Adrenal gland (tissue), 12 donors: Measurements from ENCODE around the gene ZNF827. TPM values are rescaled to one million over a fixed set of nuclear protein-coding genes. Genes with fewer than 3 reads are reported as not detected.

ENCODE experiments used
- DNase-seq, 7 donors: peaks; one replicate each; pipeline ENCODE4 v3.0.0-alpha.2; 2019 to 2020
- H3K27ac ChIP-seq, 5 donors: fragments of 200-600 bp; sonication (generic) in 4 of 5; 1 replicate in 3 of 5; 2 replicates in 2 of 5; pipeline versions ENCODE4 v1.5.1 to v1.8.0; 2016 to 2020; ENCODE audit warnings: mild to moderate bottlenecking in 1 of 5
- H3K27me3 ChIP-seq: fragments of 200-600 bp; 2 replicates; pipeline ENCODE4 v1.8.0; 2021
- H3K36me3 ChIP-seq, 2 donors: fragments of 200-600 bp; replicated peaks in 1 of 2; 1 replicate in 1 of 2; 2 replicates in 1 of 2; pipeline versions ENCODE4 v1.5.1 to v1.8.0; 2018 to 2022
- H3K4me1 ChIP-seq, 2 donors: fragments of 200-600 bp; replicated peaks in 1 of 2; 1 replicate in 1 of 2; 2 replicates in 1 of 2; pipeline versions ENCODE4 v1.5.1 to v1.8.0; 2018 to 2021
- H3K4me3 ChIP-seq, 4 donors: fragments of 200-600 bp; sonication (generic) in 3 of 4; one replicate each; pipeline ENCODE4 v1.5.1; 2016 to 2018
- H3K9me3 ChIP-seq, 3 donors: fragments of 200-600 bp; sonication (generic) in 1 of 3; replicated peaks in 1 of 3; 1 replicate in 2 of 3; 2 replicates in 1 of 3; pipeline versions ENCODE4 v1.5.1 to v1.8.0; 2016 to 2021
- POLR2A ChIP-seq, 2 donors: fragments of 450-650 bp; IDR thresholded peaks; one replicate each; pipeline ENCODE4 v1.6.1; 2017; ENCODE audit warnings: antibody characterized with exemption in 2 of 2, mild to moderate bottlenecking in 2 of 2, moderate library complexity in 1 of 2
- WGBS, 4 donors: extraction: QIAGEN DNeasy Blood & Tissue Kit in 2 of 4; methylation state at CpG; one replicate each; pipeline versions ENCODE4 v1.1.5 to v1.1.7; 2013 to 2017; 5-methylcytosine and 5-hydroxymethylcytosine counted together
- intact Hi-C, 2 donors: fragments of 100-400 bp; cut with DNase I; formaldehyde crosslinking; loops; one replicate each; pipeline versions ENCODE4 v1.14.1 to v1.15.0; 2022 to 2023
- polyA plus RNA-seq, 3 donors: library from polyadenylated mRNA; stranded (reverse); fragments of 200-250 nt in 2 of 3; fragments of 350-450 nt in 1 of 3; fragmentation: Illumina TruSeq in 1 of 3; extraction: RNeasy Lipid Tissue Mini Kit (QIAGEN cat#74804) in 1 of 3; gene quantifications; one replicate each; pipeline ENCODE4 v1.2.3, GENCODE V29; 2013 to 2014
- total RNA-seq, 9 donors: library from RNA; depleted of rRNA in 4 of 9; stranded (reverse); fragments of >200 nt in 4 of 9; fragments of 120-200 nt in 1 of 9; fragmentation: NEBNext Ultra II Directional in 1 of 9; extraction: Animal tissue kit (Norgen Biotek cat#: 25700) in 1 of 9; gene quantifications; one replicate each; pipeline versions ENCODE4 v1.1.0 to v1.2.4, GENCODE V29; 2013 to 2023
- TF ChIP-seq, protein P1 (sequence below), 6 experiments: fragments of 450-650 bp in 4 of 6; fragments of 200-600 bp in 2 of 6; sonication (generic) in 1 of 6; IDR thresholded peaks; 1 replicate in 5 of 6; 2 replicates in 1 of 6; pipeline versions ENCODE4 v1.5.1 to v1.8.0; 2016 to 2021; ENCODE audit warnings: antibody characterized with exemption in 6 of 6, mild to moderate bottlenecking in 2 of 6, moderate library complexity in 1 of 6
- donor health status: healthy with polysubstance abuse.
- donor health status: Bipolar disorder and iron deficiency.
- donor health status: DM: yes; HTN: yes; CAD: no.
- donor health status: DM: no; HTN: no; CAD: no.
- donor health status: DM: no; HTN: no; CAD: no.
- donor health status: DM: yes; HTN: yes; CAD: no.

Gene ZNF827
- total and polyA plus RNA-seq, 12 donors = 8.0 to 37.1 (median 22.7) TPM

DNA sequence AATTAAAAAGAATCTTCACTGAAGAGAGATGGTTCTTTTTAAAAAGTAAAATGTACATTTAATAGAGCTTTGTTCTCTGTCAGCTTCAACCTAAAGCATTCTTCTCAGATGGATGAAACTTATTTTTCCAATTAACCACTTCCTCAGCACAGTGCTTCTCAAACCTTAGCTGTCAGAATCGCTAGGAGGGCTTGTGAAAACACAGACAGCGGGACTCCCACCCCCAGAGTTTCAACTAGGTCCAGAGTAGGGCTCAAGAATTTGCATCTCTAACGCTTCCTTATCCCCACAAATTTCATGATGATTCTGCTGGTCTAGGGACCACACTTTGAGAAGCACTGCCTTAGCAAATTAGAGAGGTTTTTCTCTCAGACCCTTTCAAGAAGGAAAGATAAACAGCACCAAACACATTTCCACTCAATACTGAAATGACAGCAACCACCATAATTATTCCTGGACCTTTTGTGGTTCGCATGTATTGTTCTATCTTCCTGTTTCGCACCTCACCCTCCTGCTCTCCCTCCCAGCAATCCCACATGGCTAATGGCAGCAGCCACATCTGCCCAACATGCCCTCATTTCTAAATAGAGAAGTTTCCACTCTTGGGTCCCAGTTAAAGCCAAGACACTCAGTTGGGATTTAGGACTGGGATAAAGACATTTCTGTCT lies 73.2 kb downstream of the ZNF827 start:
- intact Hi-C loops = no loop called here
- no peak for TF ChIP-seq POLR2A (IDR thresholded peaks at IDR 0.05)
- TF ChIP-seq, protein P1, sequence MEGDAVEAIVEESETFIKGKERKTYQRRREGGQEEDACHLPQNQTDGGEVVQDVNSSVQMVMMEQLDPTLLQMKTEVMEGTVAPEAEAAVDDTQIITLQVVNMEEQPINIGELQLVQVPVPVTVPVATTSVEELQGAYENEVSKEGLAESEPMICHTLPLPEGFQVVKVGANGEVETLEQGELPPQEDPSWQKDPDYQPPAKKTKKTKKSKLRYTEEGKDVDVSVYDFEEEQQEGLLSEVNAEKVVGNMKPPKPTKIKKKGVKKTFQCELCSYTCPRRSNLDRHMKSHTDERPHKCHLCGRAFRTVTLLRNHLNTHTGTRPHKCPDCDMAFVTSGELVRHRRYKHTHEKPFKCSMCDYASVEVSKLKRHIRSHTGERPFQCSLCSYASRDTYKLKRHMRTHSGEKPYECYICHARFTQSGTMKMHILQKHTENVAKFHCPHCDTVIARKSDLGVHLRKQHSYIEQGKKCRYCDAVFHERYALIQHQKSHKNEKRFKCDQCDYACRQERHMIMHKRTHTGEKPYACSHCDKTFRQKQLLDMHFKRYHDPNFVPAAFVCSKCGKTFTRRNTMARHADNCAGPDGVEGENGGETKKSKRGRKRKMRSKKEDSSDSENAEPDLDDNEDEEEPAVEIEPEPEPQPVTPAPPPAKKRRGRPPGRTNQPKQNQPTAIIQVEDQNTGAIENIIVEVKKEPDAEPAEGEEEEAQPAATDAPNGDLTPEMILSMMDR (IDR thresholded peaks at IDR 0.05) = no peak
- Histone ChIP-seq H3K36me3 (no peaks in the 10 kb centered on the region), H3K27ac (no peak overlapping the region), H3K27me3 (no peaks in the 10 kb centered on the region), H3K4me3 (no peak overlapping the region), H3K9me3 (no peaks in the 10 kb centered on the region), H3K4me1 (peaks cover 15 to 36% of the 10 kb centered on the region in 2 donors)
- no peak for DNase-seq
- 86 to 92% (median 89%) methylated on average over 5 of the region's 5 CpGs for WGBS, 4 donors

DNA sequence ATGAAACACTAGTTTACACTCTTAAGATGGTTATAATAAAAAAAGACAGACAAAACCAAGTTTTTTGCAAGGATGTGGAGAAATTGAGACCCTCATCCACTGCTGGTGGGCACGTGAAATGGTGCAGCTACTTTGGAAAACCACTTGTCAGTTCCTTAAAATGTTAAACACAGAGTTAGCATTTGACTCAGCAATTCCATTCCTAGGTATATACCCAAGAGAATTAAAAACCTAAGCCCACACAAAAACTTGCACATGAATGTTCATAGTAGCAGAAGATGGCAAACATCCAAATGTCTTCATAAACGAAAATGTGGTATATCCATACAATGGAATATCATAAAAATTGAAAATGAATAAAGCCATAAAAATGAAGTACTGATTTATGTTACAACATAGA lies 75.4 kb downstream of the ZNF827 start:
- Histone ChIP-seq H3K27me3 (no peaks in the 10 kb centered on the region), H3K27ac (no peak overlapping the region), H3K4me3 (no peak overlapping the region), H3K4me1 (peaks cover 15 to 24% of the 10 kb centered on the region in 2 donors), H3K9me3 (no peaks in the 10 kb centered on the region), H3K36me3 (no peaks in the 10 kb centered on the region)
- 92 to 94% (median 93%) methylated on average over 2 of the region's 2 CpGs for WGBS, 4 donors
- intact Hi-C loops = no loop called here
- TF ChIP-seq, protein P1 (IDR thresholded peaks at IDR 0.05) = no peak
- no peak for TF ChIP-seq POLR2A (IDR thresholded peaks at IDR 0.05)
- DNase-seq = no peak

DNA sequence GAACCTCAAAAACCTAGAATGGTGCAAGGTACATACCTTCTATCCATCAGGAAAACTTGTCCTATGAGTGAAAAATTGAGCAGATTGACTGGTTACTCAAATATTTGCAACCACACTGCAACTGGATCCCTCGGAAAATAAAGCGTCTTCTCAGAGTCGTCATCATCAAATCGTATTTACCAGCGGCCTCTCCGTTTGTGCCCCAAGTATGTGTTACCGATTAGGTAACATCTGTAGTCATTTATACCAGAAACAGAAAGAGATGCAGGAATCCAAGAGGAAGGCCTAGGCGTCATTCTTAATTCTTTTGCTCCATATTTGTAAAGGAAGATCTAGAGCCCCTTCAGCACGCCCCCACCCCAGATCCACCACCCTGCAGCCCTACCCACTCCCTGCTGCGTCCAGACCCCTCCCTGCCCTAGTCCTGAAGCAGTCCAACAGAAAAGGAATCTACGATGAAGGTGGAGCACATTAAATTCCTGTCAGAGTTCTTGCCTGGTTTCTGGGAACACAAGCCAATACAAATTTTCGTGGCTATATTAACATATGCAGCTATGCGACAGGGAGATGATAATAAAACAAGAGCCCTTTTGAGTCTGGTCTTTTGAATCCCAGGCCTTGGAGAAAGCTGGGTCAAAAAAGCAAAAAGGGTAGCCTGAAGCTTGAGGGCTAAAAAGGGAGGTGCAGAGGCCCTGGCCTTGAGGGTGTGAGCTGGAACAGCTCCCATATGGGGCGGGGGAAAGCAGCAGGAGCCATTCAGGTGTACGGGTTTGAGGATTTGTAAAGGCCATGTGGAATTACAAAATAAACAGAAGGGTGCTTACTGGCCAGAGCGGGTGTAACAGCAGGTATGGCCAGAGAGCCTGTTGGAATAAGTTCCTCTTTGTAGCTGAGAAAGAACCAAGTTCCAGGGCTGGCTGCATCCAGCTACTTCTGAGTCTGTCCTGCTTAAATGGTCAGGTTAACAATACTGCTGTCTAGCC lies 77.0 kb downstream of the ZNF827 start:
- peaks cover 15 to 24% of the 10 kb centered on the region in 2 donors for H3K4me1 ChIP-seq
- peak in 2 of 7 donors; percentile 9 to 22 for DNase-seq
- no peaks in the 10 kb centered on the region for H3K9me3 ChIP-seq
- TF ChIP-seq, protein P1 (IDR thresholded peaks at IDR 0.05) = no peak
- H3K4me3 ChIP-seq = no peak overlapping the region
- no peaks in the 10 kb centered on the region for H3K27me3 ChIP-seq
- no peaks in the 10 kb centered on the region for H3K36me3 ChIP-seq
- WGBS, 4 donors = 69 to 78% (median 75%) methylated on average over 16 of the region's 16 CpGs
- intact Hi-C loops = no loop called here
- peak overlapping the region in 2 of 5 donors; percentile 25 to 26 for H3K27ac ChIP-seq

DNA sequence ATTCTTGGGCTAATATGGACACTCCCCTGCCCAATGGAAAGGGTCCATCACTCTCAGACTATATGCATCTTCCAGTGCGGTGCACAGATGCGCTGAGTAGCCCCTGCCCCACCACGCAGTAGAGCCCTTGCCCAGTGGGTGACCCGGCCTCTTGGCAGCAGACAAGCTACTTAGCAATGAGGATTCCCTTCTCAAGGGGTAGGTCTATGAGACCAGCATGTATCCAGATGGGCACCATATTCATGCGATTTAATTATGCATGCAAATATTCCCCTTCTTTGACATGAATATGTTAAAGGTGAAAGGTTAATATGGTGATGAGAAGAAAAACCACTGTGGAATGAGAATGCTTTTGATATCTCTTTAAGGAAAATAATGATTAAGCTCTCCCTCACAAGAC lies 77.7 kb downstream of the ZNF827 start:
- no peak overlapping the region for H3K27ac ChIP-seq
- no peak overlapping the region for H3K4me3 ChIP-seq
- TF ChIP-seq, protein P1 (IDR thresholded peaks at IDR 0.05) = no peak
- no peak for DNase-seq
- no peaks in the 10 kb centered on the region for H3K36me3 ChIP-seq
- peaks cover 14 to 24% of the 10 kb centered on the region in 2 donors for H3K4me1 ChIP-seq
- intact Hi-C loops = no loop called here
- H3K9me3 ChIP-seq = no peaks in the 10 kb centered on the region
- 95 to 100% (median 97%) methylated on average over 5 of the region's 5 CpGs for WGBS, 4 donors
- H3K27me3 ChIP-seq = no peaks in the 10 kb centered on the region
